GM21786 (cell line): Measurements from ENCODE around the gene PCCB.
"Not testable (repeated sequence)": the region's sequence is repeated elsewhere in the genome, so short reads cannot be mapped to it uniquely, and the experiment has no call there.

Experiments used
- ATAC-seq: cut with Tn5 transposase; IDR thresholded peaks from one replicate; pipeline ENCODE4 v1.9.1; 2021; ENCODE audit not compliant: unreplicated experiment

PCCB gene

DNA sequence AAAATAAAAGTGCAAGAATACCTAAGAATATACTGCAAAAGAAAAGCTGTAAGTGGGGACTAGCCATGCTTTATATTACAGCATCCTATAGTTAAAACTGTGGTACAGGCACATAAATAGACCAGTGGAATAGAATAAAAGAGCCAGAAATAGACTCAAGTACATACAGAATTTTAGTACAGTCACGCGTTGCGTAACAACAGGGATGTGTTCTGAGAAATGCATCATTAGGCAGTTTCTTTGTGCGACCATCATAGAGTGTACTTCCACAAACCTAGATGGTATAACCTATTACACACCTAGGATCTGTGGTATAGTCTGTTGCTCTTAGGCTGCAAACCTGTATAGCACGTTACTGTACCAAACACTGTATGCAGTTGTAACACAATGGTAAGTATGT, 61.8 kb downstream of the PCCB start:
- ATAC-seq, result no peak

GRCh38 chr3:136326316-136326715, 76.2 kb downstream of the PCCB start:
- ATAC-seq, result no peak

DNA sequence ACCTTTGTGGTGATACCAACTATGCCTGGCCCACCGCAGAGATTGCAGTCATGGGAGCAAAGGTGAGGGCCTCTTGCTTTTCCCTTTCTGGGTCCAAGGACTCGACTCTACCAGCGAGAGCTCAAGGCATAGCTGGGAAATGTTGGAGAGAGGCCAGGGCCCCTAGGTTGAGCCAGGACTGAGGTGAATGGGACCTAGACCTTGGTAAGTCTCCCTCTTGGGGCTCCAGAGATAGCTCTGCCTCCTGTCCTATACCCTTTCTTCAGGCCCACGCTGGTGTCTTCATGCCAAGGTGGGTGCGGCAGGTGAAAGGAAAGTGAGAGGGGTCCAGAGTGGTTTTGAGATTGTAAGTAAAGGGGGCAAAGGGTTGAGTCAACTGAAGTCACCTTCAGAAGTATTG, 77.5 kb downstream of the PCCB start:
- no peak for ATAC-seq

DNA sequence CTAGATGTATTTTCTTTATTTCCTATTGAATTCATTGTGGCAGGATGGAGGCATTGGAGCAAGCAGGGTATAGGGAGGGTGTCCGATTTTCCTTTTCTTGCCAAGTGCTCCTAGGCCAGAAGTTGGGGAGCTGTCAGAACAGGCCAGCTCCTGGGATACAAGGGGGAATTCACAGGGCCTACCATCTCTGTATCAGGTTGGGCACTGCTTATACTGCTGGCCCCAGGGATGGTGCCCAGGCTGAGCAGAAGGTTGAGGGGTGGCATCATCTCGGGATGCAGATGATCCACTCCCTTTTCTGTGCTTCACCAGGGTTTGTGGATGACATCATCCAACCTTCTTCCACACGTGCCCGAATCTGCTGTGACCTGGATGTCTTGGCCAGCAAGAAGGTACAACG, 79.5 kb downstream of the PCCB start:
- ATAC-seq, result no peak

DNA sequence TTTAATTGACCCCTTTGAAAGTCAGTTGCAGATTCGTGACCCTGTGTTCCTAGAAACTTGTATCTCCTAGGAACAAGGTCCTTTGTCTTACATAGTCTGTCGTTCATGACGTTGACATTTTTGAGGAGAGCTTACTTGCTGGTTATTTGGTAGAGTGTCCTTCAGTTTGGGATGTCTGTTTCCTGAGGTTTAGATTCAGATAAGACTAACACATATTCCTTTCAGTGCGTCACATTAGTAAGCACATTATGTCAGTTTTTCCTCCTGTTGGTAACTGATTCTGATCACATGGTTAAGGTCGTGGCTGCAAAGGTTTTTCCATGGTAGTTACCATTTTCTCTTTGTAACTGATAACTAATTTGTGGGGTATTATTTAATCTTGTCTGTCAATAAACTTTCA, 80.8 kb downstream of the PCCB start:
- ATAC-seq, result no peak

DNA sequence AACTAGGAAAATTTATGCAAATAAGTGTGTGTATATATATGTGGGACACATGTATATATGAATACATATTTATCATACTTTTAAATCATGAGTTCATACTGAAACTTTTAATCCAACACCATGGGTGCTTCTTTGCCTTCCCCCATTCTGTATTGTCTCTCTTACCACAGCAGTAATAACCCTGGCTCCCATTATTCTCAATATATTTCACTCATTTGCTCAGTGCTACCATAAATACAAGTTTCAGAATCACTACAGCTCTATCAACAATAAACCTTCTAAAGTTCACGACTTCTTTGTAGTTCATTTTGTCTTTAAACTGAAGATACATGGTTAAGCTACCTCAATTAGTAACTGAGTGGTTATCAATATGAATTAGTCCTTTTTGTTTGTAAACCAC, 82.2 kb downstream of the PCCB start:
- no peak for ATAC-seq

GRCh38 chr3:136332776-136333175, 82.6 kb downstream of the PCCB start:
- ATAC-seq, result no peak

- ATAC-seq, result no peak
Measured at GRCh38 chr3:136334209-136334608, 84.1 kb downstream of the PCCB start.

GRCh38 chr3:136334726-136335125, 84.6 kb downstream of the PCCB start:
- ATAC-seq, result not testable (repeated sequence)

DNA sequence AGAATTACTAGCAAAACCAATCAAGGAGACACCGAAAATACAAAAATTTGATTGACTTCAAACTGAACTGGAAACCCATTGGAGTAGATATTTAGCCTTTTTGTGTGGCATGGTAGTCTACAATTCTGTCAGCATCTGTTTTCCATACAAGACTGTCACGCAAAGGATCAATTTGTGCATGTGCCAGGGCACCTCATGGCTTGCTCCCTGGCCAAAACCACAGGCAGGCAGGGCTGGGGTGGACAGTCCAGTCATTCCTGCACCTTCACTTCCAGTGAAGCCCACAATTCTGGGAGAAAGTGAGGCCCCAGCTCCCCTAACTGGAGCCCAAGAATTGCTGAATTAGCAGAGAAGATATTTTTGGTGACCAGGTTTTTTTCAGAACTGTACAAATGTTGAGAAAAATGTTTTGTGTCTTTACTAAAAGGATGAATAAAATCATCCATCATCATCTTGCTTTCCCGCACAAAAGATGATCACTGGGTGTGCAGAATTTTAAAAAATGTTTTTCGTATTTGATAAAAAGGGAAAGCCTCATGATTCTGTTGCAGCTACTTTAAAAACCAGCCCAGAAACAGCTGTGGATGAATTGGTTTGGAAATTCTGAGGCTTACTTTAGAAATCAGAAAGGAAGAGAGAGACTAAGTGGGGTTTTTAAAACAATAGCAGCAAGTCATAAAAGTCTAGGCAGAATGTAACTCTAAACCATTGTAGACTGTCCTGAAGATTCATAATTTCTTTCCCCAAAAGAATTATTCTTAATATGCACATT, 86.4 kb downstream of the PCCB start:
- ATAC-seq, result no peak

DNA sequence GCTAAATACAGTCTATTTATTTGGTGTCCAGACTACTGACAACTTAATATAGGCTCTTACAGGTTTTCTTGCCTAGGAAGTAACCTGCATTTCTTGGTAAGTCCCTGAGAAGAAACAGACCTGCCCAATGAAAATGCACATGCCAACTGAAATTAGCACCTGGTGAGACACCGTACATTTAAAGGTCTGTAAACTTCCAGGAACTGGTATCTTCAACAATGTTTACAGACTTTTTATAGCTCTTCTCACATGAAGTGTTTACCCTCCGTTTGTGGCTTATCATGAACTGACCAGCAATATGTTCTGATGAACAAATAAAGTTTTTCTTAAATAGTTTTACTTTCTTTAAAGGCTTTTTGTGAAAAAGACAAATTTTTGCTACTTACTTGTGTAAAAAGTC, 93.3 kb downstream of the PCCB start:
- ATAC-seq, result no peak

GRCh38 chr3:136343873-136344555, 93.9 kb downstream of the PCCB start:
- no peak for ATAC-seq

- no peak for ATAC-seq
Measured at GRCh38 chr3:136346486-136346885, 96.3 kb downstream of the PCCB start.

- no peak for ATAC-seq
Measured at GRCh38 chr3:136350132-136350531, 100.0 kb downstream of the PCCB start.

GRCh38 chr3:136350557-136350956, 100.4 kb downstream of the PCCB start:
- ATAC-seq, result no peak

DNA sequence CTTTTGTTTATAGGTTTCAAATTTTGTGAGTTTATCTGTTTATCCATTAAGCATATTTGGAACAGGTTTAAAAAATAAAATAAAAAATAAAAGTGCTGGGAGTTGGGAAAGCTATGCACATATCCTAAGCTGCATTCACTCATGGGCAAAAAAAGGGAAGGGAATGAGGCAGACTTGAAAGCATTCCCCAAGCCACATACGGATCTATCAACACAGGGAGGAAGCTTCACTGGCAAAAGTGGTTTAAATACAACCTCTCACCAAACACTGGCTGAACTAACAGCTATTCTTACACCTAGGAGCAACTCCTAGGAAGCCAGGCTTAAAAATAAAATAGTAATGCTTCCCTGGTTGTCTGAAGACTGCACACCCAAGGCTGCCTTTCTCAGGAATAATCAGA, 101.2 kb downstream of the PCCB start:
- no peak for ATAC-seq

DNA sequence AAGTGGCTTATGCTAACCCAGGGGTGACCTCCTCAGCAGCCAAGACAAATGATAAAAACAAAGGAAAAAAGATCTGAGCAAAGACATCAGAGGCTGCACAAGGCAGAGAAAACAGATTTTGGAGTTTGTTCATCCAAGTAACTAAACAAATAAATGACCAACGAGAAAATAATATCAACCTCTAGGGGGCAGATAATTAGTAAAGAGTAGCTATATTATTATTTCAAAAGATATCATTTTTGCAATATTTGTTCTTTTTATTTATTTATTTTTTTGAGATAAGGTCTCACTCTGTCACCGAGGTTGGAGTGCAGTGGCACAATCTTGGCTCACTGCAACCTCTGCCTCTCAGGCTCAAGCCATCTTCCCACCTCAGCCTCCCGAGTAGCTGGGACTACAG, 101.8 kb downstream of the PCCB start:
- no peak for ATAC-seq

- no peak for ATAC-seq
Measured at GRCh38 chr3:136353461-136353860, 103.3 kb downstream of the PCCB start.

GRCh38 chr3:136366289-136366688, 116.1 kb downstream of the PCCB start:
- ATAC-seq, result no peak

DNA sequence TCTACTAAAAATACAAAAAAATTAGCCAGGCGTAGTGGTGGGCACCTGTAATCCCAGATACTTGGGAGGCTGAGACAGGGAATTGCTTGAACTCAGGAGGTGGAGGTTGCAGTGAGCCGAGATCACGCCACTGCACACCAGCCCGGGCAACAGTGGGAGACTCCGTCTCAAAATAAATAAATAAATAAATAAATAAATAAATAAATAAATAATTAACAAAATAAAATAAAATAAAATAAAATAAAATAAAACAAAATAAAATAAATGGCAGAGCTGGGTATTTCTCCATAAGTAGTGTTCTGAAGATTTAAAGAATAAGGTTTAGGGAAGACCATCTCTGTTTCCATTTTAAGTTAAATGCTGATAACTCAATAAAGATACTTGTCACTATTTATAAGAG, 125.7 kb downstream of the PCCB start:
- not testable (repeated sequence) for ATAC-seq

GRCh38 chr3:136377508-136377907, 127.4 kb downstream of the PCCB start:
- ATAC-seq, result no peak

GRCh38 chr3:136378011-136378410, 127.9 kb downstream of the PCCB start:
- no peak for ATAC-seq
